Lower lobe of right lung (tissue), 2 donors: ENCODE measurements around the gene WIPF2. TPM values are rescaled to one million over a fixed set of nuclear protein-coding genes. Genes with fewer than 3 reads are reported as not detected.

Experiments
- ATAC-seq, 2 donors: fragments of 200-7000 bp; cut with Tn5 transposase; one replicate each; pipeline ENCODE4 v1.9.1; 2020 to 2022; ENCODE audit warnings: mild to moderate bottlenecking in 2 of 2, moderate library complexity in 2 of 2
- DNase-seq: peaks from one replicate; pipeline ENCODE4 v3.0.0-alpha.2; 2020
- H3K27ac ChIP-seq: fragments of 200-600 bp; one replicate; pipeline ENCODE4 v1.8.0; 2022
- H3K27me3 ChIP-seq: fragments of 200-600 bp; one replicate; pipeline ENCODE4 v1.8.0; 2022; ENCODE audit warnings: low read depth
- H3K36me3 ChIP-seq: fragments of 200-600 bp; one replicate; pipeline ENCODE4 v1.8.0; 2022; ENCODE audit warnings: mild to moderate bottlenecking
- H3K4me1 ChIP-seq: fragments of 200-600 bp; one replicate; pipeline ENCODE4 v1.8.0; 2022
- H3K4me3 ChIP-seq: fragments of 200-600 bp; one replicate; pipeline ENCODE4 v1.8.0; 2022; ENCODE audit warnings: mild to moderate bottlenecking
- H3K9me3 ChIP-seq: fragments of 200-600 bp; one replicate; pipeline ENCODE4 v1.8.0; 2022
- CTCF ChIP-seq: fragments of 200-600 bp; IDR thresholded peaks from one replicate; pipeline ENCODE4 v1.8.0; 2022; ENCODE audit warnings: antibody characterized with exemption, mild to moderate bottlenecking
- intact Hi-C: fragments of 100-400 bp; cut with DNase I; formaldehyde crosslinking; loops from one replicate; pipeline ENCODE4 v1.11.0; 2022
- total RNA-seq: library from RNA; stranded (reverse); fragmentation: NEBNext Ultra II Directional; extraction: Animal tissue kit (Norgen Biotek cat#: 25700); gene quantifications from one replicate; pipeline ENCODE4 v1.2.1, GENCODE V29; 2021
- donor health status: DM: no; HTN: yes; CAD: no; lungs with severe emphysema.

WIPF2 gene
- total RNA-seq, 1 donor from 2014 or later = 42.4 TPM

- Histone ChIP-seq H3K9me3 (no peaks in the 10 kb centered on the region), H3K4me3 (no peak overlapping the region), H3K36me3 (no peaks in the 10 kb centered on the region), H3K4me1 (peaks cover 77% of the 10 kb centered on the region), H3K27ac (peak overlapping the region; percentile 76), H3K27me3 (no peaks in the 10 kb centered on the region)
- ATAC-seq (no peak), DNase-seq (no peak)
- TF ChIP-seq CTCF = no peak
- intact Hi-C loops = loop anchor here (10.0 kb wide), 1 partner anchor 108 kb away; the partner anchor contains the start of gene TOP2A
Observed at GRCh38 chr17:40307001-40307730, 88.1 kb downstream of the WIPF2 start.

GRCh38 chr17:40307740-40308239 lies 88.7 kb downstream of the WIPF2 start:
- no peaks in the 10 kb centered on the region for H3K36me3 ChIP-seq
- TF ChIP-seq CTCF = no peak
- ATAC-seq = peak; percentile 43 to 54
- H3K9me3 ChIP-seq = no peaks in the 10 kb centered on the region
- DNase-seq = peak; percentile 51
- H3K4me1 ChIP-seq = peaks cover 83% of the 10 kb centered on the region
- H3K27ac ChIP-seq = peak overlapping the region; percentile 76
- intact Hi-C loops = loop anchor here (10.0 kb wide), 1 partner anchor 107 kb away; the partner anchor contains the start of gene TOP2A
- H3K27me3 ChIP-seq = no peaks in the 10 kb centered on the region
- H3K4me3 ChIP-seq = no peak overlapping the region

GRCh38 chr17:40309031-40309948 lies 90.2 kb downstream of the WIPF2 start, which contains the start of gene RARA:
Gene RARA, plus strand, starts transcription at chr17:40309180. Its CDS starts 22,039 bp downstream, at chr17:40331219.
- intact Hi-C loops = loop anchor here (10.0 kb wide), 1 partner anchor 106 kb away; the partner anchor contains the start of gene TOP2A
- no peak for TF ChIP-seq CTCF
- Histone ChIP-seq H3K9me3 (no peaks in the 10 kb centered on the region), H3K4me3 (peak within 1 kb of the TSS; percentile 61), H3K4me1 (peaks cover 86% of the 10 kb centered on the region), H3K36me3 (no peaks in the 10 kb centered on the region), H3K27me3 (no peaks in the 10 kb centered on the region), H3K27ac (peak within 1 kb of the TSS; percentile 76)
- DNase-seq = peak; percentile 75
- ATAC-seq = peak; percentile 72 to 79

DNA sequence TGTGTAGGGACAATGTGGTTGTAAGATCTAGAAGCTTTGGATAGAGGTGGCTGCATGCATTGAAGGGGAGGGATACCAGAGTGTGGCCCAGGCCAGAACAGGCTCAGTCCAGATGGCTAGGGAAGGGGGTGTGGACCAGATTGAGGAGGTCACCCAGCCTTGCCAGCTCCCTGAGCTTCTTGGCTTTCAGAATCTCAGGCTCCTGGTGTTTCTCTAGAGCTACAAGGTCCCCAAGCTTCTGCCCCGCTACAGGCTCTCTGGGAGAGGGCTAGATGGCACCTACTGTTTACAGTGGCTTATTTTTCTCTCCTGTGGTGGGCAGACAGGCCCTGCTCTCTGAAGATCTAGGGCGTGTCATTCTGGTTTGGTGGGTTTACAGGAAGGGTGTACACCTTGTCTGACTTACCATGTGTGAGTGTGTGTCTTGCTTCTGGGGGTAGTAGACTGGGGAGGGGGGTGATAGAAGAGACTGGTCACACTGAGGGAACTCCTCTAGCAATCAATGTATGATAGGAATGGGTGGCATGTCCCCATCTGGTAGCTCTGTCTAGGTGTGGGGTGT lies 90.9 kb downstream of the WIPF2 start:
- peak overlapping the region; percentile 61 for H3K4me3 ChIP-seq

More for the DNA sequence above, 90.9 kb downstream of the WIPF2 start:
- ATAC-seq (peak in 1 of 2 donors; percentile 22), DNase-seq (no peak)
- Histone ChIP-seq H3K27me3 (no peaks in the 10 kb centered on the region), H3K36me3 (no peaks in the 10 kb centered on the region), H3K4me1 (peaks cover 92% of the 10 kb centered on the region), H3K27ac (peak overlapping the region; percentile 76), H3K9me3 (no peaks in the 10 kb centered on the region)
- TF ChIP-seq CTCF = no peak
- intact Hi-C loops = loop anchor here (10.0 kb wide), 1 partner anchor 105 kb away; the partner anchor contains the start of gene TOP2A
